ENCODE data around the gene NOXA1. TPM values are rescaled to one million over a fixed set of nuclear protein-coding genes. Genes with fewer than 3 reads are reported as not detected.

NOXA1 gene
- total RNA-seq, 2 experiments from 2014 or later: 1.1 TPM

DNA sequence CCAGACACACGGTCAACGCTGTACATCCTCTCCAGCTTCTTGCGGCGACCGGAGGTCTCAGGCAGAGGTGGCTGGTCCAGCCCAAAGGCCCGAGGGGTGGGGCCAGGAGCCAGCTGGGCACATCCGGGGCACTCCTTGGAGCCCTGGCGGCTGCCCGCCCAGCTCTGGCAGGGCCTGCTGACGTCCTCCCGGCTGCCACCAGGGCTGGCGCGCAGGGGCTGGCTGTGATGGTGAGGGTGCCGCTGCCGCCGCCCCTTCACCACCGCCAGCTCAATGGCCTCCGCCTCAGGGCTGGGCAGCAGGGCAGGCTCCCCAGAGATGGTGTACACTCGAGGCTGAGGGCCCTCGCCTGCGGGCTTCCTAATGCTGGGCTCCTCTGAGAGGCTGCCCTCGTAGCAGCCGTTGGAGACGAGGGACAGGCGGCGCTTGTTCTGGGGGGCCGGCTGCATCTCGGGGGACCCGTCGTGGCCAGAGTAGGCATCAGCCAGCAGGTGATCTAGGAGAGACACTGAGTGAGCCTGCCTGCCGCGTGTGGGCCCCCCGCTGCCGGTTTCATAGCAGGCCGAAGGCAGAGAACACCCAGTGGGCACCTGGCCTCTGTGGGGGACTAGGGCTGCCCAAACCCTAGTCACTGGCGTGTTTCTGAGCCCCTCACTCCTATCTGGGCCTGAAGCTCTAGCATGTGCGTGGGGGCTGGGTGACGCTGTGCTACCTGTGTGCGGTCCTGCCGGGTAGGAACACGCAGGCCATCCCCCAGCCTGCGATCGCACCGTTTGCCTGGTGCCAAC is 34.4 kb downstream of the NOXA1 start:
- ChIA-PET CTCF (interaction anchor here (0.6 kb wide), 1 partner anchor 35 kb away, joined by 3 read pairs; the partner anchor contains the start of genes EXD3 and NOXA1), POLR2A (no interaction called here)
- H3K4me3 Mint-ChIP-seq: peak overlapping the region; percentile 12
- H3K27me3 Mint-ChIP-seq: no peaks in the 10 kb centered on the region
- no peak for DNase-seq
- peaks cover 27% of the 10 kb centered on the region for H3K4me1 Mint-ChIP-seq (ENCODE audit: low read depth)
- H3K9me3 Mint-ChIP-seq: no peaks in the 10 kb centered on the region
- peaks cover 3% of the 10 kb centered on the region for H3K36me3 Mint-ChIP-seq
- intact Hi-C loops (cut with micrococcal nuclease): loop anchor here (2.0 kb wide), 1 partner anchor 35 kb away; the partner anchor contains the start of genes EXD3 and NOXA1
- H3K27ac Mint-ChIP-seq: no peak overlapping the region

DNA sequence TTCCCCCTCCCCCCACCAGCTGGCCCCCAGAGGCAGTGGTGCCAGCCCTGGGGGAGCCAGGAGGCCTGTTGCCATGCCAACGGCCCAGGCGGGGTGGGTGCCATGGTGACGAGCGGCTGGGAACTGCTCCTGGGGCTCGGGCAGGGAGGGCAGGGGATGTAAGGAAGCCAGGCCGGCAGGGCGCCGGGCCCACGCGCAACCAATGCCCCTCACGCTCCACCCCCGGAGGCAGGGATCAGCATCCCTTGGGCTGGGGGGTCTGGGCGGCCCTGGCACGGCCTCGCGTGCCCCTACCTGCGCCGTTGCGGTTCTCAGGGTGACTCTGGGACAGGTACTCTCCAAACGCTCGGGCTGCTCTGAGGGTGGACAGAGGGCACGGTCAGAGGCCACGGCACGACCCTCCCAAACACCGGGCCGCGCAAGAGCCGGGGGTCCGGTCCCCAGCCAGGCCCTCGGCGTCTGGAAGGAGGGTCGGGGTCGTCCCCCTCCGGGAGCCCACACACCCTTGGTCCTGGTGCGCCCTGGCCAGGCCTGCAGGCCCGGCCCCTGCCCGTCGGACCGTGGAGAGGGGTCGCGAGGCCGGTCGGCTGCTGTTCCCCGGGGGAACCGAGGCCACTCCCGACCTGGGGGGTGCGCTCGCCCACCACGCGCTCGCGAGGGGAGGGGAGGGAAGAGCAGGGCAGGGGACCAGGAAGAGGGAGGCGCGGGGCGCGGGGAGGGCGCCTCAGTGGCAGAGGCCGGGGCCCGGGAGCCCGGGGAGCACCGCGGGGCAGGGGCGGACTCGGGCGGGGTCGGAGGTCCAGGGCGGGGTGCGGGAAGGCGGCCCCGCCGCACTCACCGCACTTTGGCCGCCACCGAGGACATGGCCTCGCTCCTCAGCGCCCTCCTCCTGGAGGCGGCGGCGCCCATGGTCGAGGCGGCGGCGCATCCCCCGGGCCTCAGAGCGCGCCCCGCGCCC is 35.3 kb downstream of the NOXA1 start:
- DNase-seq: no peak
- H3K4me1 Mint-ChIP-seq (ENCODE audit: low read depth): peaks cover 27% of the 10 kb centered on the region
- ChIA-PET POLR2A (no interaction called here), CTCF (interaction anchor here (1.0 kb wide), 3 partner anchors 13 to 156 kb away, joined by 3 to 4 read pairs (median 3); partner anchors contain the start of genes EXD3, NOXA1 and NRARP)
- H3K27ac Mint-ChIP-seq: no peak overlapping the region
- peaks cover 3% of the 10 kb centered on the region for H3K36me3 Mint-ChIP-seq
- H3K27me3 Mint-ChIP-seq: no peaks in the 10 kb centered on the region
- H3K9me3 Mint-ChIP-seq: no peaks in the 10 kb centered on the region
- H3K4me3 Mint-ChIP-seq: peak overlapping the region; percentile 20
- intact Hi-C loops (cut with micrococcal nuclease): loop anchor here (2.0 kb wide), 1 partner anchor 36 kb away; the partner anchor contains the start of genes EXD3 and NOXA1

- H3K27me3 Mint-ChIP-seq: no peaks in the 10 kb centered on the region
- ChIA-PET CTCF (interaction anchor here (1.0 kb wide), 3 partner anchors 14 to 157 kb away, joined by 3 to 4 read pairs (median 3); partner anchors contain the start of genes EXD3, NOXA1 and NRARP), POLR2A (no interaction called here)
- no peaks in the 10 kb centered on the region for H3K9me3 Mint-ChIP-seq
- DNase-seq: peak; percentile 95
- intact Hi-C loops (cut with micrococcal nuclease): loop anchor here (2.0 kb wide), 1 partner anchor 36 kb away; the partner anchor contains the start of genes EXD3 and NOXA1
- peak within 1 kb of the TSS; percentile 38 for H3K27ac Mint-ChIP-seq
- peaks cover 23% of the 10 kb centered on the region for H3K4me1 Mint-ChIP-seq (ENCODE audit: low read depth)
- peaks cover 1% of the 10 kb centered on the region for H3K36me3 Mint-ChIP-seq
- H3K4me3 Mint-ChIP-seq: peak within 1 kb of the TSS; percentile 39
Observed at GRCh38 chr9:137459152-137459600, 36.0 kb downstream of the NOXA1 start, which contains the start of gene NSMF. Gene NSMF (minus strand): TSS chr9:137459334. CDS start chr9:137459102, 232 bp downstream.

GRCh38 chr9:137459601-137460362 is 36.6 kb downstream of the NOXA1 start:
- no peak for DNase-seq
- ChIA-PET POLR2A (no interaction called here), CTCF (interaction anchor here (1.0 kb wide), 3 partner anchors 14 to 158 kb away, joined by 3 to 4 read pairs (median 3); partner anchors contain the start of genes EXD3, NOXA1 and NRARP)
- H3K27me3 Mint-ChIP-seq: no peaks in the 10 kb centered on the region
- peaks cover 1% of the 10 kb centered on the region for H3K36me3 Mint-ChIP-seq
- H3K4me3 Mint-ChIP-seq: peak overlapping the region; percentile 39
- intact Hi-C loops (cut with micrococcal nuclease): loop anchor here (2.0 kb wide), 1 partner anchor 37 kb away; the partner anchor contains the start of genes EXD3 and NOXA1
- peak overlapping the region; percentile 38 for H3K27ac Mint-ChIP-seq
- peaks cover 18% of the 10 kb centered on the region for H3K4me1 Mint-ChIP-seq (ENCODE audit: low read depth)
- H3K9me3 Mint-ChIP-seq: no peaks in the 10 kb centered on the region

- intact Hi-C loops (cut with micrococcal nuclease): no loop called here
- H3K4me3 Mint-ChIP-seq: no peak overlapping the region
- H3K27me3 Mint-ChIP-seq: no peaks in the 10 kb centered on the region
- no peak for DNase-seq
- no peaks in the 10 kb centered on the region for H3K36me3 Mint-ChIP-seq
- no peak overlapping the region for H3K27ac Mint-ChIP-seq
- H3K9me3 Mint-ChIP-seq: no peaks in the 10 kb centered on the region
- H3K4me1 Mint-ChIP-seq (ENCODE audit: low read depth): peaks cover 17% of the 10 kb centered on the region
- POLR2A ChIA-PET: no interaction called here
- CTCF ChIA-PET: no interaction called here
Observed at GRCh38 chr9:137460363-137461315, 37.4 kb downstream of the NOXA1 start.

- intact Hi-C loops (cut with micrococcal nuclease): no loop called here
- CTCF ChIA-PET: interaction anchor here (0.9 kb wide), 1 partner anchor 159 kb away, joined by 4 read pairs; the partner anchor contains the start of gene NRARP
- Mint-ChIP-seq H3K36me3 (no peaks in the 10 kb centered on the region), H3K4me1 (ENCODE audit: low read depth) (peaks cover 15% of the 10 kb centered on the region), H3K27me3 (no peaks in the 10 kb centered on the region), H3K9me3 (no peaks in the 10 kb centered on the region), H3K4me3 (no peak overlapping the region), H3K27ac (no peak overlapping the region)
- POLR2A ChIA-PET: interaction anchor here (1.3 kb wide), 1 partner anchor 15 kb away, joined by 3 read pairs; no protein-coding TSS in a partner anchor
- no peak for DNase-seq
Observed at GRCh38 chr9:137461316-137461662, 38.1 kb downstream of the NOXA1 start.

GRCh38 chr9:137461663-137462395 is 38.6 kb downstream of the NOXA1 start:
- ChIA-PET POLR2A (interaction anchor here (1.3 kb wide), 1 partner anchor 15 kb away, joined by 3 read pairs; no protein-coding TSS in a partner anchor), CTCF (interaction anchor here (0.9 to 1.7 kb wide), 2 partner anchors 17 to 160 kb away, joined by 4 to 8 read pairs; partner anchors contain the start of gene NRARP)
- H3K4me3 Mint-ChIP-seq: peak overlapping the region; percentile 64
- H3K27me3 Mint-ChIP-seq: no peaks in the 10 kb centered on the region
- peak; percentile 86 for DNase-seq
- intact Hi-C loops (cut with micrococcal nuclease): no loop called here
- no peaks in the 10 kb centered on the region for H3K36me3 Mint-ChIP-seq
- H3K9me3 Mint-ChIP-seq: no peaks in the 10 kb centered on the region
- H3K4me1 Mint-ChIP-seq (ENCODE audit: low read depth): peaks cover 15% of the 10 kb centered on the region
- no peak overlapping the region for H3K27ac Mint-ChIP-seq

DNA sequence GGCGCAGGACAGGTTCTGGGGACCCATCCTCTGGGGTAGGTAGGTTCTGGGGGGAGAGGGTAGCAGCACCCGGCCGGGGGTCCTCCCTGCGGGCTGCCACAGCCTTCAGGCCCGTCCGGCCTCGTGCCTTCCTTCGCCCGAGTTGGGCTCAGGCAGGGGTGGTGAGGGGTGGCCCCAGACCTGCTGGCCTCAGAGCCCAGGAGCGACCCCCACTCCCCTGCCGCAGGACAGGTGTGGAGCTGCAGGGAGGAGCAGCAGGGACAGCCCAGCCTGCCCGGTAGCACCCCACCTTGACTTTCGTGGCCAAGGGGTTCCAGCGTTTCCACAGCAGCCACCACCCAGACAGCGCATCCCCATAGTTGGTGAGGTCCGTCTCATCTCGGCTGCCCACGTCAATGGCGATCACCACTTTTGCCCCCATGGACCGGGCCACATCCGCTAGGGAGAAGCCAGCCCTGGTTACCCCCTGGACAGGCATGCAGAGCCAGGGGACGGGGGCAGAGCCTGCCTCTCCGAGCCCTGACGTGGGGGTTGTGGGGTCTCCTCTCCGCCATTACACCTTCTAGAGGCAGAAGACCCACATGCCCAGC is 39.3 kb downstream of the NOXA1 start:
- H3K27ac Mint-ChIP-seq: no peak overlapping the region
- DNase-seq: no peak

DNA sequence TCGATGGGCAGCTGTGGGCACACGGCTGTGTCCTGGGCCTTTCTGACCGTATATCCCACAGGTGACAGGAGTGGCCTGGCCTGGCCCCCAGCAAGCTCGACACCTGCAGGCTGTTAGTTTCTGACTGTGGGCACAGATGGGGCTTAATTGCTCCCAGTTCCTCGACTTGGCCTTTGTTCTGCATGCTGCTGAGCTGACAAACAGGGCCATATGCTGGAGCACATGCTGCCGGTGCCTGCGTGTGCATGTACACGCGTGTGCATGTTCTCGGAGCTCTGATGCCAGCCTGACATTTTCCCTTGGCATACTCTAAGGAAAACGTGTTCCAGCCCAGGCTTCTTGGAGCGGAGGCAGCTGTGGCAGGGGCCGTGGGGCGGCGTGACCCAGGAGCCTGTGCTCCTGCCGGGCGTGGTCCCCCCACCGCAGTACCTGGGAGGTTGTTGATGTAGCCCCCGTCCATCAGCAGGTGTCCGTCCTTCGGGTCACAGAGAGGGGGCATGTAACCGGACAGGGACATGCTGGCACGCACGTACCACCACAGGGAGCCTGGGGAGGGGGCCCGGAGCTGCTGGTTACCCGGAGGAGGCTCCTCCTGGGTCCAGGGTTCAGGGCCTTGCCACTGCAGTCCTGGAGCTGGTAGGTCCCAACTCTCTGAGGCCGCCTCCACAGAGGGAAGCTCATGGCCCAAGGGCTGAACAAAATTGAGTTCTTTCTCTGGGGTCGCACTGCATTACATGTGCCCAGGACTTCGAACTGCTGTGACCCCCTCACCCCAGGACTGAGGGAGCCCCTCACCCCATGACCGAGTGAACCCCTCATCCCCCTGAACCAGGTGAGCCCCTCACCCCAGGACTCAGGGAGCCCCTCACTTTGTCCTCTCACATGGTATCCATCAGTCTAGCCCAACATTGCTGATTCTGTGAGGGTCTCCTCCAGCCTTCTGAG is 40.1 kb downstream of the NOXA1 start:
- H3K4me1 Mint-ChIP-seq (ENCODE audit: low read depth): peaks cover 15% of the 10 kb centered on the region
- ChIA-PET CTCF (interaction anchor here (0.7 to 1.7 kb wide), 2 partner anchors 10 to 18 kb away, joined by 3 to 8 read pairs; no protein-coding TSS in a partner anchor), POLR2A (no interaction called here)
- H3K9me3 Mint-ChIP-seq: no peaks in the 10 kb centered on the region
- no peak overlapping the region for H3K4me3 Mint-ChIP-seq
- no peak for DNase-seq
- H3K27ac Mint-ChIP-seq: no peak overlapping the region
- H3K36me3 Mint-ChIP-seq: no peaks in the 10 kb centered on the region
- no peaks in the 10 kb centered on the region for H3K27me3 Mint-ChIP-seq
- intact Hi-C loops (cut with micrococcal nuclease): no loop called here

More for the DNA sequence above, 39.3 kb downstream of the NOXA1 start:
- Mint-ChIP-seq H3K27me3 (no peaks in the 10 kb centered on the region), H3K4me3 (no peak overlapping the region), H3K4me1 (ENCODE audit: low read depth) (peaks cover 15% of the 10 kb centered on the region), H3K36me3 (no peaks in the 10 kb centered on the region), H3K9me3 (no peaks in the 10 kb centered on the region)
- intact Hi-C loops (cut with micrococcal nuclease): no loop called here
- POLR2A ChIA-PET: interaction anchor here (1.3 kb wide), 1 partner anchor 16 kb away, joined by 3 read pairs; no protein-coding TSS in a partner anchor
- CTCF ChIA-PET: interaction anchor here (0.7 to 1.7 kb wide), 2 partner anchors 11 to 17 kb away, joined by 3 to 8 read pairs; no protein-coding TSS in a partner anchor
